HUES48 (cell line): ENCODE measurements around the gene HMG20B.

Source experiments
- H3K27ac ChIP-seq: one replicate; pipeline ENCODE4 v1.7.0; 2013; ENCODE audit warnings: low read depth, low read length, inconsistent platforms
- H3K27me3 ChIP-seq: 2 replicates; pipeline ENCODE4 v1.6.1; 2013; ENCODE audit warnings: mild to moderate bottlenecking, low read length; ENCODE audit not compliant: control insufficient read depth, insufficient read depth
- H3K36me3 ChIP-seq: 2 replicates; pipeline ENCODE4 v1.6.1; 2013; ENCODE audit warnings: low read length; ENCODE audit not compliant: control insufficient read depth, insufficient read depth
- H3K4me1 ChIP-seq: 2 replicates; pipeline ENCODE4 v1.6.1; 2013; ENCODE audit warnings: mild to moderate bottlenecking, low read length; ENCODE audit not compliant: control insufficient read depth, insufficient read depth
- H3K4me3 ChIP-seq: 2 replicates; pipeline ENCODE4 v1.5.1; 2013; ENCODE audit warnings: mild to moderate bottlenecking, low read depth, low read length
- H3K9ac ChIP-seq: 2 replicates; pipeline ENCODE4 v1.6.1; 2013; ENCODE audit warnings: mild to moderate bottlenecking, low read depth, low read length, moderate library complexity
- H3K9me3 ChIP-seq: 2 replicates; pipeline ENCODE4 v1.6.1; 2013; ENCODE audit warnings: low read length; ENCODE audit not compliant: control insufficient read depth, insufficient read depth

The HMG20B gene

GRCh38 chr19:3609779-3610719 is 37.3 kb downstream of the HMG20B start:
- H3K27me3 ChIP-seq = peaks cover 12% of the 10 kb centered on the region
- H3K4me3 ChIP-seq = no peak overlapping the region
- H3K27ac ChIP-seq = no peak overlapping the region
- no peaks in the 10 kb centered on the region for H3K9me3 ChIP-seq
- peaks cover 22% of the 10 kb centered on the region for H3K36me3 ChIP-seq
- H3K4me1 ChIP-seq = peaks cover 6% of the 10 kb centered on the region; the same call in 1 of the 2 replicates
- no peak overlapping the region for H3K9ac ChIP-seq

DNA sequence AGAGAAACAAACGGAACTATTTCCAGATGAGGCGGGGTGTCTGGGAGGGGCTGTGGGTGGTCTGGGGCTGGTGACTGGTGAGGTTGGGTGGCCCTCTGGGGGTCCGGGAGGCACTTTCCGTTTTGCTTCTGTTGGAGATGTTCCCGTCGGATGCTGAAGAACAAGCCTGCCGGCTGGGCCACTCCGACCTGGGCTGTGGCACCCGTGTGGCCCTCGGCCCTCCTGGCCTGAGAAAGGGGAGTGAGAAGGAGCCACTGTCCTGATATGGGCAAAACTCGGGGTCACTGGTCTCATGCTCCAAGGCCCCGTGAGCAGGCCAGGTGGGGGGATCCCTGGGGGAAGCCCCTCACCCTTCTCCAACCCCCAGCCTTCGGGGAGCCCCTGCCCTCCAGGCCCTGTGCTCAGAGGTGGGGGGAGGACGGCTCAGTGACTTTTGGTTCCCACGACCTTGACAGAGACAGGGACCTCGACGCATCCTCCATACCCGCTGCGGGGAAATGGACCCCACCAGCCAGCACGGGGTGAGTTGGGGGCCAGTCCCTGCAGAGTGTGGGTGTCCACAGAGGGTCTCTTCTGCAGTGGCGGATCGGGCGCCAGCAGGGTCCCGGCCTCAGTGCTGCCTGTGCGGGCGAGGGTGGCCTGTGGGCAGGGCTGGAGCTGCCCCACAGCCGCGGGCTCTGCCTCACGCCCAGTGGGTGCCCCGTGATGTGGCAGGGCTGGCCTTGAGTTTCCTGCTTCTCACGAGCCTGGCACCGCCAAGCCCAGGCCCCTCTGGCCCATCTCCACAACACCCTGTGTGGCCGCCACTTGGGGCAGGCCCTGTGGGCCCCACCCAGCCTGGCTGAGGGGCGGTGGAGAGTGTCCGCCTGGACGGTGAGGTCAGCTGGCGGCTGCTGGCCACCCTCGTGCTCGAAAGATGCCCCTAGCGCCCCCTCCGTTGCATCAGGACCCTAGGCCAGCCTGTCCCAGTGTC is 38.3 kb downstream of the HMG20B start:
- Histone ChIP-seq H3K4me1 (peaks cover 6% of the 10 kb centered on the region; the same call in 1 of the 2 replicates), H3K27ac (no peak overlapping the region), H3K4me3 (no peak overlapping the region), H3K36me3 (peaks cover 26% of the 10 kb centered on the region), H3K27me3 (peaks cover 2% of the 10 kb centered on the region), H3K9me3 (no peaks in the 10 kb centered on the region), H3K9ac (no peak overlapping the region)

DNA sequence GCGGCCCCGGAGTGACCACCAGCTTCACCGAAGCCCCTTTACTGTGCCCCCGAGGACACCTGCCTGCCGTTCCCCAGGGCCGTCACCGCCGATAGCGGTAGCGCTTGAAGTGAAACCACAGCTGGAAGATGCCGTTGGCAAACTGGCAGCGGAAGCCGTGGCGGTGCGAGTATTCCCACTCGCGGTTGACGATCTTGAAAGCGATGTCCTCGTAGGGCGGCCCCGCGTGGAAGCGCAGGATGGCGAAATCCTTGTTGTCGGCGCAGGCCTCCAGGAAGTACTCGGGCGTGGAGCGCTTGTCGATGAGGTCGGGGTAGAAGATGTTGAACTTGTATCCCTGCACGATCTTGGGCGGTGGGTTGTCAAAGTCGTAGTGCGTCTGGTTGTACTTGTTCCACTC is 39.1 kb downstream of the HMG20B start:
- Histone ChIP-seq H3K9ac (no peak overlapping the region), H3K4me3 (no peak overlapping the region), H3K27ac (no peak overlapping the region), H3K27me3 (no peaks in the 10 kb centered on the region), H3K9me3 (no peaks in the 10 kb centered on the region), H3K36me3 (peaks cover 29% of the 10 kb centered on the region), H3K4me1 (peaks cover 6% of the 10 kb centered on the region; the same call in 1 of the 2 replicates)

- Histone ChIP-seq H3K4me1 (0 out of 2 replicates have a peak, but pooled peaks cover 3% of the 10 kb centered on the region), H3K4me3 (no peak overlapping the region), H3K9ac (no peak overlapping the region), H3K36me3 (peaks cover 34% of the 10 kb centered on the region), H3K9me3 (no peaks in the 10 kb centered on the region), H3K27me3 (no peaks in the 10 kb centered on the region), H3K27ac (no peak overlapping the region)
These were observed 39.6 kb downstream of the HMG20B start for GRCh38 chr19:3612330-3612729.

DNA sequence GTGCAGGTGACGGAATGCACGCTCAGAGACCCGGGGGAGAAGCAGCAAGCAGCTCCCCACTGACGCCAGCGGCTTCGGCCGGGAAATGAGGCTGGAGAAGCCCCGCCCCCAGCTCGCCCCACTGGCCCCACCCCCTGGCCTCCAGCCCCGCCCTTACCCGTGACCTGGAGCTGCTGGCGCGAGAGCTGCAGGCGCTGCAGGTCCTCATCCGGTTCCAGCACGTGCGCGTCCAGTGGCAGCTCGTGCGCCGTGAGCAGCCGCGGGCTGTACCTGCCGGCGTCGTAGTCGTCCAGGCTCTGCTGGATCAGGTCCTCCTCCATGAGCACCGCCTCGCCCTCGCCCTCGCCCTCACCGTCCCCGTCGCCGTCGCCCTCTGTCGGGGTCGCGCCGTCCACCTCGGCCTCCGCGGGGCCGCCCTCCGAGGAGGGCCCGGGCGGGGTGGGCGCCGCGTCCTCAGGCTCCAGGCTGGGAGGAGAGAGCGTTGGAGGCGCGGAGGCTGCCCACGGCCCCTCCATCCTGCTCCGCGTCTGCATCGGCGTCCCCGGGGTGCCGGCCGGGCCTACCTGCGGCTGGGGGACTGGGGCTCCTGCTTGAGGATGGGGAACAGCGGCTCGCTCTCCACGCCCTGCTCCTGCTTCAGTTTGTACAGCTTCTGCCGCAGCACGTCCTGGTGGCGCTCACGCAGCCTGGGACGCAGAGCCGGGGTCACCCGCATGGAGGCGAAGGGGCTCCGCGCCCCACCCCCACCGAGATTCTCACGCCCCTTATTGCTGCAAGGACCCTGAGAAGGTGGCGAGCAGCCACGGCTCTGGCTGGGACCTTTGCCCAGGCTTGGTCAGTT is 40.4 kb downstream of the HMG20B start:
- no peaks in the 10 kb centered on the region for H3K4me1 ChIP-seq
- H3K9me3 ChIP-seq = no peaks in the 10 kb centered on the region
- H3K9ac ChIP-seq = no peak overlapping the region
- no peaks in the 10 kb centered on the region for H3K27me3 ChIP-seq
- no peak overlapping the region for H3K4me3 ChIP-seq
- H3K36me3 ChIP-seq = peaks cover 35% of the 10 kb centered on the region
- no peak overlapping the region for H3K27ac ChIP-seq

- Histone ChIP-seq H3K36me3 (peaks cover 35% of the 10 kb centered on the region), H3K4me3 (no peak overlapping the region), H3K4me1 (no peaks in the 10 kb centered on the region), H3K9me3 (no peaks in the 10 kb centered on the region), H3K27ac (no peak overlapping the region), H3K9ac (no peak overlapping the region), H3K27me3 (no peaks in the 10 kb centered on the region)
These were observed 41.3 kb downstream of the HMG20B start for GRCh38 chr19:3613818-3614661.

- Histone ChIP-seq H3K36me3 (peaks cover 38% of the 10 kb centered on the region), H3K27me3 (no peaks in the 10 kb centered on the region), H3K9ac (no peak overlapping the region), H3K27ac (no peak overlapping the region), H3K4me1 (no peaks in the 10 kb centered on the region), H3K4me3 (no peak overlapping the region), H3K9me3 (no peaks in the 10 kb centered on the region)
These were observed 42.2 kb downstream of the HMG20B start for GRCh38 chr19:3614858-3615505.

DNA sequence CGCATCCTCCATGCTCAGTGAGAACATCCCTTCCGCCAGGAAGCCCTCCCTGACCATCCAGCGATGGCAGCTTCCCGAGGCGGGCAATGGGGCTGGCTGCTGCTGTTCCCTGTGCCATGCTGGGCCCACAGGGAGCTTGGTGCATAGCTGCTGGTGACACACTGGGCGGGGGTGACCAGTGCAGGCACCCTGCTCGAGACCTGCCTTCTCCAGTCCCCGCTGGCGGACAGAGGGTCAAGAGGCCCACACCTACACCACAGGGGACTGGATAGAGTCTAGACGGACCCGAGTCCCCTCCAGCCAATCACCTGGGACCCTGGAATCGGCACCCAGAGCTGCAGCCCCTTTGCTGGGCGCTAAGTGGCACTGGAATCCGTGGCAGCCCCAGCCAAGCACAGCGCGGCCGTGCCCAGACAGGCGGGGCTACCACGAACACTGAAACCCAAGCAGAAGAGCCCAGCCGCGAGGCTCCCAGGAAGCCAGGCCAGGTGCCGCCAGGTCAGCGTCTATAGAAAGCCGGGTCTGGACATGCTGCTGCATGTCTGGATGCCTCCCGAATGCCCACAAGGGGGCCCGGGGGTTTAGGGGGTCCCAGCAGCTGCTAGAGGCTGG is 42.9 kb downstream of the HMG20B start:
- Histone ChIP-seq H3K4me3 (no peak overlapping the region), H3K9me3 (no peaks in the 10 kb centered on the region), H3K9ac (no peak overlapping the region), H3K4me1 (no peaks in the 10 kb centered on the region), H3K36me3 (peaks cover 43% of the 10 kb centered on the region), H3K27me3 (no peaks in the 10 kb centered on the region), H3K27ac (no peak overlapping the region)

- no peaks in the 10 kb centered on the region for H3K9me3 ChIP-seq
- no peaks in the 10 kb centered on the region for H3K4me1 ChIP-seq
- H3K27ac ChIP-seq = no peak overlapping the region
- no peak overlapping the region for H3K4me3 ChIP-seq
- H3K9ac ChIP-seq = no peak overlapping the region
- H3K36me3 ChIP-seq = peaks cover 35% of the 10 kb centered on the region
- H3K27me3 ChIP-seq = no peaks in the 10 kb centered on the region
These were observed 44.7 kb downstream of the HMG20B start for GRCh38 chr19:3617463-3617862.
